NCI-H2196 treated with DMSO at 0.1 percent for 48 hours (cell line): ENCODE measurements around the gene MBD6.
A peak's percentile ranks its signal among the peaks of the same experiment; 100 is the strongest.

Experiments used
- DNase-seq: peaks from one replicate; lab custom pipeline; 2025; ENCODE audit not compliant: unreplicated experiment; lab: John Stamatoyannopoulos, UW

Gene MBD6, protein sequence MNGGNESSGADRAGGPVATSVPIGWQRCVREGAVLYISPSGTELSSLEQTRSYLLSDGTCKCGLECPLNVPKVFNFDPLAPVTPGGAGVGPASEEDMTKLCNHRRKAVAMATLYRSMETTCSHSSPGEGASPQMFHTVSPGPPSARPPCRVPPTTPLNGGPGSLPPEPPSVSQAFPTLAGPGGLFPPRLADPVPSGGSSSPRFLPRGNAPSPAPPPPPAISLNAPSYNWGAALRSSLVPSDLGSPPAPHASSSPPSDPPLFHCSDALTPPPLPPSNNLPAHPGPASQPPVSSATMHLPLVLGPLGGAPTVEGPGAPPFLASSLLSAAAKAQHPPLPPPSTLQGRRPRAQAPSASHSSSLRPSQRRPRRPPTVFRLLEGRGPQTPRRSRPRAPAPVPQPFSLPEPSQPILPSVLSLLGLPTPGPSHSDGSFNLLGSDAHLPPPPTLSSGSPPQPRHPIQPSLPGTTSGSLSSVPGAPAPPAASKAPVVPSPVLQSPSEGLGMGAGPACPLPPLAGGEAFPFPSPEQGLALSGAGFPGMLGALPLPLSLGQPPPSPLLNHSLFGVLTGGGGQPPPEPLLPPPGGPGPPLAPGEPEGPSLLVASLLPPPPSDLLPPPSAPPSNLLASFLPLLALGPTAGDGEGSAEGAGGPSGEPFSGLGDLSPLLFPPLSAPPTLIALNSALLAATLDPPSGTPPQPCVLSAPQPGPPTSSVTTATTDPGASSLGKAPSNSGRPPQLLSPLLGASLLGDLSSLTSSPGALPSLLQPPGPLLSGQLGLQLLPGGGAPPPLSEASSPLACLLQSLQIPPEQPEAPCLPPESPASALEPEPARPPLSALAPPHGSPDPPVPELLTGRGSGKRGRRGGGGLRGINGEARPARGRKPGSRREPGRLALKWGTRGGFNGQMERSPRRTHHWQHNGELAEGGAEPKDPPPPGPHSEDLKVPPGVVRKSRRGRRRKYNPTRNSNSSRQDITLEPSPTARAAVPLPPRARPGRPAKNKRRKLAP

DNA sequence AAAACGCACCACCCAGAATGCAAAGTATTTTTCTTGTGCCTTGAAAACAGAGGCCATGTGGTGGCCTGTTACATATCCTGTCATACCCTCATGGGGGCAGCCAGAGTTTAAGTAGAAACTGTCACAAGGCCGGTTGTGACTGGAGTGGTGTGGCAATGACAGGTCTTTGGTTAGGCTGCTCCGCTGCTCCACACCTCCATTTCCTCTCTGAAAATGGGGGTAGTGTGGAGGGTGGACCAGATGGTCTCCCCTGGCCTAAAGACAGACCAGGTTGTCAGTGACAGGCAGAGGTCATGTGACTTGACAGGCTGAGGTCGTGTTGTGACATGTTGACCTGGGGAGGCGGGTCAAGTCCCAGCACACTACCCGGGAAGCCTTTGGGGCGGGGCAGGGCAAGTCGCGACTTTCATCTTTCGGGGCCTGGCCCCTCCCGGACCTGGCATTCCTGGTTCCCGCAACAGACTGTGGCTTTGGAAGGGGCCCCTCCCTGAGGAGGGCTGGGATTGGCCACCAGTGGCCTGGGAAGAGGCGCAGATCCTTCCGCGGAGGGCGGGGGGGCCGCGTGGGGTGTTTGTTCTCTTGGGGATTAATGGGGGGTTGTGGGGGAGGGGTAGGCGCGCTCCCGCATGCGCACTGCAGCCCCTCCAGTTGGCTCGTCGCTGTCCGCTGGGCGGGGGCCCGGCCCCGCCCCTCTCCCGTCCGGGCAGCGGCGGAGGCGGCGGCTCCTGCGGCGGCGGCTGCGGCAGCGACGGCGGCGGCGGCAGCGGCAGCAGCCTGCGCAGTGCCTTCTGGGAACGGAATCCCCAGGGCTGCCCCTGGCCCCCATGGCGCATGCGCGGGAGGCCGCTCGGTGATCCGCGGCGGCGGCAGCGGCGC, at the start of gene MBD6:
Gene MBD6 (plus strand): TSS at position 814 of the 876 bp plus-strand sequence. CDS start 1,480 bp downstream, outside the sequence.
- DNase-seq, result peak; percentile 81

DNA sequence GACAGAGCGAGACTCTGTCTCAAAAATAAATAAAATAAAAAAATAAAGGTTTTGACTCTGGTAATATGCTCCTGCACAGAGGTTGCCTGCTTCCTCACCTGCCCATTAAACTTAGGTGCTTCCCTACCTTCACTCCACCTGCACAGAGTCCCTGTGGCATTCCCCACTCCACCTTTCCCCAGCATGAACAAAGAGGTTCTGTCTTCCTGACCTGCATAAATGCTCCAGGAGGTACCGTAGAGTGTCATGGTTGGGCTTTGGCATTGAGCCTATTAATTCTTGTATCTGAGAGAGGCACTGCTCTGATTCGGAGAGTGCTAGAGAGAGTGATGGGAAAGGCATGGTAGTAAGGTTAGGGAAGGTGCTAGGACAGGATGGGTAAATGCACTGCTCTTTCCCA, 49.2 kb upstream of the MBD6 start:
- DNase-seq, result no peak

DNA sequence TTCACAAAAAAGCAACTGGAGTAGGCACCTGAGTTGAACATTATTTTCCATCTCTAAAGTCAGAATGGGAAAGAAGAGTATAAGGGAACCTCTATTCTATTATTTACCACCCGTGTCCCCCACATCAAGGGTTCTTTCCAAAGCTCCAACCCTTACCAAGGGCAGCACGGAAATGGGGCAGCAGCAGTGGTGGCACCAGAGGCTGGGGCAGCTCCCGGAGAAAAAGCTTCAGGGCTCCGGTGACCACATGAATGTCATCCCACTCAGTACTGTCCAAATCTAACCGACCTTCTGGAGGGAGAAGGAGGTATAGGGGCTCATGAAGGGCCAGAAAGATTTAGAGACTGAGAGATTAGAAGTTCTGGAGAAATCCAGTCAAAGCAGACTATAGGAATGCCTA, 48.7 kb upstream of the MBD6 start:
- DNase-seq, result no peak

DNA sequence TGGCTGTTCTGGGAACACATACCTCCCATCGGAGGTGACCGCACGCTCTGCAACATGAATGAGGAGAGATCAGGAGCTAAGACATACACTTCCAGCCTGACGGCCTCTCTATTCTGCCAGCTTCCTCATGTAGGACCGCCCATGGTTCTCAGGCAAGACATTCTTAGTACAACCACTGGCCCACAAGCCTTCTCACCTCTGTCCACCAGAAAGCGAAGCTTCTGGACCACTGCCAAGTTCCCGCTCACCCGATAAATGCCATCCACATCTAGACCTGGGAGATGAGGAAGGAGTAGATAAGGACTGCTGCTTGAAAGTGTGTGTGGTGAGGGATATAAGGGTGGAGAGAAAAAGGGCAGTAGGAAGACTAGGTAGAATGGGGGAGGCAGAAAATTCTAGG, 48.2 kb upstream of the MBD6 start:
- no peak for DNase-seq

DNA sequence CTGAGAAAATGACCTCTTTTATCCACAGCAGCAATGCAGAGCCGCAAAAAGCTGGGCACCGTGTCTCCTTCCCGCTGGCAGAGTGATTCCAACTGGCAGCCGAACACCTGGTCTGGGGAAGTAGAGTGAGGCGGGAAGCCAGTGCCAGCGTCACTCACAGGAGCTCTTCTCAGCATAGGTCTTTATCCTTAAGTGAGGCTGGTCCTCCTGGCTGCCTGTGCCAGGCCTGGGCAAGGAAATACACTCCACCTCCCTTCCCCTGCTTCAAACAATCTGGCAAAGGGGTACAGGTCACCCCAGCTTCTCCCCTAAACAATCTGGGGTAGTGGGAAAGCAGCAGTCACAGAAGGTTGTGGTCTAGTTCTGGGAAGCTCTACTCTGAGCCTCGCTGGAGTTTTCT, 47.8 kb upstream of the MBD6 start:
- no peak for DNase-seq

DNA sequence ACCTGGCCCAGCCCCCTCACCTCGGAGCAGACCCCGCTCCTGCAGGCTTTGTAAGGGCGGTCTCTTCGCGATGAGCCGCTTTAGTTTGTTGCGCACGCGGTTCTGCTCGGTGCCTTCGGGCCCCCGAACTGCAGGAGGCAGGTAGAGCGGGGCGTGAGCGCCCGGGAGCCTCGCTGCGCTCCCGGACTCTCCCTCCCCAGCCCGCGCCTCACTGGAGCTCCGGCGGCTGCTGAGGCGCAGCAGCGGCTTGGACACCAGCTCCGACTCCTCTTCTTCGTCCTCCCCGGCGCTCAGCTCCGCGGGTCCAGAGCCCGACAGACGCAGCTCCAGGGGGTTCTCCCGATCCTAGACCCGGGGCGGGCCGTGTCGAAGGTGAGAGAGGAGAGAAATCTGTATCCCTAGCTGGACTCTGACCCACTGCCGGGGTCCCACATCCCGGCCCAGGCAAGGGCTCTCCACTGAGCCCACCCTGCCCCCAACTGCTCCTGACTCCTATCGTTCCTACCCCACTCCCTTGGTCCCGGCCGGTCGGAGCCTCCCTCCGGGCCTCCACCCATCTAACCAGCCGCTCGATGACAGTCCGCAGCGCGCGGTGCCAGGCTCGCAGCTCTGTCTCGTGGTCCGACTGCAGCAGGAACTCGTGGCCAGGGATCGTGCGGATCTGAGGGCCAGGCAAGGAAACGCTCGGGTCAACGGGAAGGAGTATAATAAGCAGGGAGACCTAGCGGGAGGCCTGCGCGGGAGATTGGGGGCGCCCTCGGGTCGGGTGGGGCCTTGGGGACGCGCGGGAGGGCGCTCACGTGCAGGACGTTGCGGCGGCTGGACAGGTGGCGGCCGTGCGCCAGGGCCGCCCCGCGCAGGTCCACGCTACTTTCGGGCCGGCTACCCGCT, 47.1 kb upstream of the MBD6 start:
- DNase-seq, result no peak

DNA sequence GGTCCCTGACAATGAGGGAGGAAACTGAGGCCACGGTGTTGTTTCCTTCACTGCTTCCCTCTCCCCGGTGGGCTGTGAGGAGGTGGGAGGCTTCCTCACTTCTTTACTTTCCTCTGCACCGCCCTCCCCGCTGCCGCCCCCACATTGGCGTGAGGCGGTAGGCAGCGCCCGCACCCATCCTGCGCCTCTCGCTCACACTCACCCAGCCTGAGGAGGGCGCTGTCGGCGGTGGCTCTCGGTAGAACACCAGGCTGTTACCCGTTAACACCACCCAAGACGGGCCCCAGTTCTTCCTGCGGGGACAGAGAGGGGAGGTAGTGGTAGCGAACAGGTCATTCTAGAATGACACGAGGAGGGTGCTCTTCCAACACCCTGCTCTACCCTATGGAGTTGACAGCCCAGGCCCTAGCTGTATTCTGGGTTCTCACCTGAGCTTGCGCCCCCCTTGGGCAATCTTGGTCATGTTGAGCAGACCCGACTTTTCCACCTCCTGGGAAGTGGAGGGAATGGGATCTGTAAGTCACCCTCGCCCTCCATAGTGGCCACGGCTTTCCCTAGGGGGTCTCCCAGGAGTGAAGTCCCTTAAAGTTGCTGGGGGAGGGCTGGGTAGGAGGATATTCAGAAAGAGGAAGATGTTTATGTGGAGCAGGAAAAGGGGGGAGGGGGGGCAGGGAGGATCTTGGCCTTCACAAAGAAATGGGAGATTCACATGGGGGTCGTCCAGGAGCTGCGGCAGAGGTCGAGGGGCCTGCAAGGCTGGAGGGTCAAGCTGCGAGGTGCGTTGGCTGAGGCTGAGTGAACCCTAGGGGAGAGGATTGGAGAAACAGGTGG, 46.2 kb upstream of the MBD6 start:
- no peak for DNase-seq

DNA sequence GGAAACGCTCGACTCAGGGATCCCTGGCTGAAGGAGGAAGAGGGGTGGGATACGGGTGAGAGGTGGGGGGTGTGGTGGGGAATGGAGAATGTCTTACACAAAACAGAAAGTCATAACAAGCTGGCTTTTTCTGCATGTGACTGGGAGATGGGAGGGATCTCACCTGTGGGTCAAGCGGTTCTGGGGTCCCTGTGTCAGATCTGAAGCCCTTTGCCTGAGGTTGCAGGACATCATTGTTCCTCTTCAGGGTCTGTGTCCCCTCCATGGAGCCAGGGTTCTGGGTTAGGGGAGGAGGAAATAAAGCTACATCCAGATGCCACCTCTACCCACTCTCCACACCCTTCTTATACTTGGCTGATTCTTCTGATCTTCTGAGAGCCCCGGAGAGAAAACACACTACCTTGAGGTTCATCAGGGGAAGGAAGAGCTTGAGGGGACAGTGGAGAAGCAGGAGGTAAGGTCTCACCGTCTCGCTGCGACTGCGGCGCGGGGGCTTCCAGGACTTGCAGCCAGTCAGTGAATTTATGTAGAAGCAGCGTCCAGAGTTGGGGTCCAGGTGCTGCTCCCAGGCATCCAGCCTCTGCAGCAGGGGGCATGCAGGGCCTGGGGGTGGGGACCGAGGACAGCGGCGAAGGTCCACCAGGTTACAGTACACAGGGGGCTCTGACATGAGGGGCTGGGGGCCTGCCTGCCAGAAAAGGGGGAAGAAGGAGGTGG, 45.5 kb upstream of the MBD6 start:
- no peak for DNase-seq

DNA sequence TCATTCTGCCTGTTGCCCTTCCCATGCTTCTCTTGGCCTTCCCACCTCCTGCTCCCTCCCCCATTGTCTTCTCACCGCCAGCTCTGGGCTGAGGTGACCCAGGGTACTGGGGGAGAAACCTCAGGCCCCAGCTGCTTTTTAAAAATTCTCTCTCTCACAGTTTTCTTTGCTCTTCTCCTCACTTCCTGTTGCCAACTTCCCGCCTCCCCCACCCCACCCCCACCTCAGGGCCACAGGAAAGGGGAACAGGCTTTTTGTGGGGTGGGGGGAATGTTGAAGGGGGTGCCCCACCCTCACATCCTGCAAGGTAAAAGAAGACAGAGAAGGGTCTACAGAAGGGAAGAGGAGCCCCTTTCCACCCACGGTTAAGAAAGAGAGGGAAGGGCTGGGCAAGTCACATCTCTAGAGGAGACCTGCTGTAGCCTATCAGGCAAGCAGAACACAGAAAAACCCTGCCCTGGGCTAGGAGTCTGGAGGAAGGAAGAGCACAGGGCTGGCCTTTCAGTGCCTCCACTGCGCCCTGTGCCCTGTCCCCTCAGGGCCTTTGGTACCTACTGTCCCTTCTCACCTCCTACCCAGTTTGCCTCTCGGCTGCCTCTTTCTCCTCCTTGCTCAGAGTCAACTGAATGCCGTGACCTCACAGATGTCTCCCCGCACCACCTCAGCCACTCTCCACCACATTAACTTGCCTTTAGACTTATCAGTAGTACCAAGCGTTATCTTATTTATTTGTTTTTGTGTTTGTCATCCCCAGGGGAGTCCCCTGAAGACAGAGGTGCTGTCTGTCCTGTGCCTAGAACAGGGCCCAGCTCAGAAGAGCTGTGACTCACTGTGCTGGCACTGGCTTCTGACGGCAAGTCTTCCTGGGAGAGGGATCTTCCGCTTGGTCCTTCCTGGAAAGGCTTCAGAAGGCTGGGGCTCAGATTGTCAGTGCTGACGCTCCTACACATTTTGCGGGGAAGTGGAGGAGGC, 44.6 kb upstream of the MBD6 start:
- no peak for DNase-seq

DNA sequence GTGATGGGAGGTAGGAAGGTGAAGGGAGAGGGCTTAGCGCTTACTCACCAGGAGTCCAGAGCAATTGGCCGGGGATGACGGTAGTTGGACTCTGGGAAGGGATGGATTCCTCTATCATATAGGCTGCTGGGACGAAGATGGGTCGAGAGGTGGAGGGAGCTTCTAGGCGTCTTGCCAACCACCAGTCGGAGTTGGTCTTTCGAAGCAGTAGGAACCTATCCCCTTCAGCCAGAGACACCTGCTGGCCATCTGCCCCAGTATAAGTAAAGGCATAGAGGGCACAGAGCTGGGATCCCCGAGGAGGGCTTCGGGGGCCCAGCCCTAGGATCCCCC, 43.6 kb upstream of the MBD6 start:
- DNase-seq, result no peak

DNA sequence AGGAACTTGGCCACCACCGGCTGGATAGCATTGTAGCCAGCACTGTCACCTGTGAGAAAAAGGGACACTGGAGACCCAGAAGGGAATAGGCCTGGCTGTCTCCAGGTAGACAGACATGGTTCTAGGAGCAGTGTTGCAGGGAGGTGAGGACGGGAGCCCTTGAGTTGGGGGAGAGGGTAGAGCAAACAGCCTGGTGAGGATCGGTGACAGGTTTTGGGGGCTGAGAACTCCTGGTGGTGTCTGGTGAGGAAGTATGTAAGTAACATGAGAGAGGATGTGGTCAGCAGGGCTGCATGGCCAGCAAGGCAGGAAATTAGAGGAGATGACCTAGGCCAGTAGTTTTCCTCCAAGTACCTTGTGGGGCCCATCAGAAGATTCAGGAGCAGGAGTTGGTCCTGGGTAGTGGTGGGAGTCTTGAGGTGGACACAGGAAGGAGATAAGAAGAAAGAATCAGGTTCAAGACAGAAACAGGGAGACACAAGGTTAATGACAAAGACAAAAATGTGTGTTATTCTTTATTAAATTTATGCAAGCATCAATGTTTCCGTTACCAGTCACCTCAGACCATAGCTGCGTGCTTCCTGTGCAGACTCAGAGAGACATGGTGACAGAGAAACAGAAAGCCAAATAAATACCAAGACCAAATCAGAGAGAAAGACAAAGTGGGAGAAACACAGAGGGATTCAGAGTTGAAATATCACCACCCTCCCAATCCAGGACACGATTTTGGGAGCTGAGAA, 43.1 kb upstream of the MBD6 start, which contains the start of gene ARHGAP9:
Gene ARHGAP9 (minus strand): TSS at position 491 of the 740 bp plus-strand sequence. CDS start 460 bp downstream, at position 31.
- DNase-seq, result no peak

DNA sequence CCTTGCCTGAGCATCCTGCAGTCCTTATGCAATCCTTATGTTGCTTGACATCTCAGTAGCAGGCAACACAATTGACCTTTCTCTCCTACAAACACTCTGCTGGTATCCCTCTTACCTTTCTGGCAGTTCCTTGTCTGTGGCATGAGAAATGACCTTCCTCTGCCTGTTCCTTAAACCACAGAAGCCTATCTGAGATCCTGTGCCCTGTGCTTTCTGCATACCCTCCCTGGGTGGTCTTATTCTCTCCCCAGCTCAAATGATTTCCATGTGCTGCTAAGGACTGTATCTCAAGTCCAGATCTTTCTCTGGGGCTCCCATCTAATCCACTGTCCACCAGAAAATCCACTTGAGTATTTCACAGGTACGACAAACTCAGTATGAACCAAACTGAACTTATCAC, 41.0 kb upstream of the MBD6 start:
- DNase-seq, result no peak

DNA sequence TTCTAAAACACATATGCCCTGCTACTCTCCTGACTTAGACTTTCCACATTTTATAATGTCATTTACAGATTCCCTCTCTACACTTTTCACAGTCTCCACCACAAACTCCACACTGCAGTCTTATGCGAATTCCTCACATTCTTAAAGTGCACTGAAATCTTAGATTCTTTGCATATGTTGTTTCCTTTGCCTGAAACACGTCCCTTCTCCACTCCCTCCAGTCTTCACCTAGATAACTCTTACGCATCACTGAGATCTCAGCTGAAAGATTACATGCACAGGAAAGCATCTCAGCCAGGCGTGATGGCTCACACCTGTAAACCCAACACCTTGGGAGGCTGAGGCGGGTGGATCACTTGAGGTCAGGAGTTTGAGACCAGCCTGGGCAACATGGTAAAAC, 39.2 kb upstream of the MBD6 start:
- DNase-seq, result no peak

DNA sequence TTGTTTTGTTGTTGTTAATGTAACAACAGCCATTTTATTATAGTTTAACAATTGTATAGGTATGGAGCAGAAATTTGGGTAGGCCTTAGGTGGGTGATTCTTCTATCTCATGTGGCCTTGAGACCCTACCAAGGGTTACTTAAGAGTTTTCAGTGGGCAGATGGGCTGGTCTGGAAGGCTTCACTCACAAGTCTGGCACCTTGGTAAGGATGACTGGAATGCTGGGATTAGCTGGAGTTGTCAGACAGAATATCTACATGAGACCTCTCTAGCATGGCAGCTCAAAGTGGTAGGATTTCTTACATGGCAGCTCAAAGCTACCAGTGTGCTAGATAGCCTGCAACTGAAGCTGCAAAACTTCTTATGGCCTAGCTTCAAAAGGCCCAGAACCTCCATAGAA, 36.9 kb upstream of the MBD6 start:
- DNase-seq, result no peak

DNA sequence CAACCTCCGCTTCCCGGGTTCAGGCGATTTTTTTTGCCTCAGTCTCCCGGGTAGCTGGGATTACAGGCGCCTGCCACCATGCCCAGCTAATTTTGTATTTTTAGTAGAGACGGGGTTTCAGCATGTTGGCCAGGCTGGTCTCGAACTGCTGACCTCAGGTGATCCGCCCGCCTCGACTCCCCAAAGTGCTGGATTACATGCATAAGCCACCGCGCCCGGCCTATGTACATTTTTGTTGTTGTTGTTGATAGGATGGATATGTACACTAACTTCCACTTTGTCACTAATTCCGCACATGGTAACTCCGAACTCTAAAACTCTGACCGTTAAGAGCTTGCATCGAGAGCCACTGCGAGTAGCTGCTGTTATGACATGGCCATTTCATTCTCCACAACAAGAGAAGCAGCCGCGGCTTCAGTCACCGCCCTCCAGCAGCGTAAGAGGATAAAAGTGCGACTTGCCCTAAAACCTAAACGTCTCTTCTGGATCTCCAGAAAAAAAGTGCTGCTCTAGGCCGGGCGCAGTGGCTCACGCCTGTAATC, 35.5 kb upstream of the MBD6 start:
- DNase-seq, result no peak
